Liver (tissue), 9 donors: ENCODE results near the gene SNX13. TPM values are rescaled to one million over a fixed set of nuclear protein-coding genes. Genes with fewer than 3 reads are reported as not detected.

Experiments used
- DNase-seq: peaks from one replicate; pipeline ENCODE4 v3.0.0-alpha.2; 2017; ENCODE audit warnings: low spot score
- H3K27ac ChIP-seq, 2 donors: one replicate each; pipeline ENCODE4 v1.7.0; 2013; ENCODE audit warnings: inconsistent platforms in 2 of 2, low read length in 2 of 2, control low read depth in 1 of 2, low read depth in 1 of 2, mild to moderate bottlenecking in 1 of 2
- H3K27me3 ChIP-seq, 4 donors: one replicate each; pipeline versions ENCODE4 v1.6.1 to v1.7.0; 2013; ENCODE audit warnings: low read length in 3 of 4, inconsistent platforms in 1 of 4, mild to moderate bottlenecking in 1 of 4, moderate library complexity in 1 of 4; ENCODE audit not compliant: control insufficient read depth in 4 of 4, insufficient read depth in 4 of 4
- H3K36me3 ChIP-seq, 4 donors: one replicate each; pipeline versions ENCODE4 v1.6.1 to v1.7.0; 2013; ENCODE audit warnings: low read length in 3 of 4, mild to moderate bottlenecking in 3 of 4, low read depth in 1 of 4, moderate library complexity in 1 of 4; ENCODE audit not compliant: control insufficient read depth in 4 of 4, insufficient read depth in 3 of 4
- H3K4me1 ChIP-seq, 4 donors: one replicate each; pipeline versions ENCODE4 v1.6.1 to v1.7.0; 2013; ENCODE audit warnings: low read length in 3 of 4, mild to moderate bottlenecking in 3 of 4, moderate library complexity in 1 of 4; ENCODE audit not compliant: control insufficient read depth in 4 of 4, insufficient read depth in 4 of 4
- H3K4me3 ChIP-seq, 3 donors: one replicate each; pipeline versions ENCODE4 v1.6.1 to v1.7.0; 2013; ENCODE audit warnings: low read length in 3 of 3, control low read depth in 1 of 3, low read depth in 1 of 3, mild to moderate bottlenecking in 1 of 3
- H3K9ac ChIP-seq, 2 donors: one replicate each; pipeline ENCODE4 v1.7.0; 2013; ENCODE audit warnings: low read length in 2 of 2, mild to moderate bottlenecking in 2 of 2, moderate library complexity in 2 of 2, control low read depth in 1 of 2, low read depth in 1 of 2
- H3K9me3 ChIP-seq, 4 donors: one replicate each; pipeline versions ENCODE4 v1.6.1 to v1.7.0; 2013; ENCODE audit warnings: low read length in 3 of 4; ENCODE audit not compliant: control insufficient read depth in 4 of 4
- CTCF ChIP-seq: fragments of 150-350 bp; IDR thresholded peaks from 2 replicates; pipeline ENCODE4 v1.5.1; 2017; ENCODE audit warnings: improper control_type of control experiment, low read depth, low read length; ENCODE audit not compliant: missing input control
- EGR1 ChIP-seq, 2 donors: IDR thresholded peaks; 2 replicates each; pipeline ENCODE4 v1.6.1; 2016 to 2018; ENCODE audit warnings: antibody characterized with exemption in 2 of 2, low read depth in 2 of 2
- FOXA1 ChIP-seq: IDR thresholded peaks from 2 replicates; pipeline ENCODE4 v1.6.1; 2016; ENCODE audit warnings: antibody characterized with exemption
- FOXA2 ChIP-seq: IDR thresholded peaks from 2 replicates; pipeline ENCODE4 v1.6.1; 2016; ENCODE audit warnings: antibody characterized with exemption
- GABPA ChIP-seq, 2 donors: IDR thresholded peaks in 1 of 2; conservative IDR thresholded peaks in 1 of 2; 2 replicates each; pipeline ENCODE4 v1.6.1; 2016; ENCODE audit warnings: antibody characterized with exemption in 2 of 2, mild to moderate bottlenecking in 1 of 2, moderate library complexity in 1 of 2
- HNF4A ChIP-seq, 2 donors: conservative IDR thresholded peaks; 2 replicates each; pipeline ENCODE4 v1.6.1; 2016; ENCODE audit warnings: antibody characterized with exemption in 2 of 2, mild to moderate bottlenecking in 2 of 2
- HNF4G ChIP-seq: IDR thresholded peaks from 2 replicates; pipeline ENCODE4 v1.6.1; 2016; ENCODE audit warnings: antibody characterized with exemption
- JUND ChIP-seq, 2 donors: IDR thresholded peaks; 2 replicates each; pipeline ENCODE4 v1.6.1; 2016; ENCODE audit warnings: antibody characterized with exemption in 2 of 2
- MAX ChIP-seq: IDR thresholded peaks from 2 replicates; pipeline ENCODE4 v1.6.1; 2016; ENCODE audit warnings: antibody characterized with exemption
- RAD21 ChIP-seq, 2 donors: IDR thresholded peaks; 2 replicates each; pipeline ENCODE4 v1.6.1; 2016; ENCODE audit warnings: antibody characterized with exemption in 2 of 2, mild to moderate bottlenecking in 2 of 2
- RXRA ChIP-seq, 2 donors: IDR thresholded peaks; 2 replicates each; pipeline ENCODE4 v1.6.1; 2017 to 2018; ENCODE audit warnings: antibody characterized with exemption in 2 of 2, mild to moderate bottlenecking in 1 of 2
- SP1 ChIP-seq: IDR thresholded peaks from 2 replicates; pipeline ENCODE4 v1.6.1; 2018; ENCODE audit warnings: antibody characterized with exemption, mild to moderate bottlenecking
- TAF1 ChIP-seq: conservative IDR thresholded peaks from 2 replicates; pipeline ENCODE4 v1.6.1; 2016; ENCODE audit warnings: antibody characterized with exemption, mild to moderate bottlenecking
- YY1 ChIP-seq: IDR thresholded peaks from 2 replicates; pipeline ENCODE4 v1.6.1; 2016; ENCODE audit warnings: antibody characterized with exemption, mild to moderate bottlenecking
- WGBS: extraction: QIAGEN DNeasy Blood & Tissue Kit; methylation state at CpG from one replicate; pipeline ENCODE4 v1.1.7; 2013; 5-methylcytosine and 5-hydroxymethylcytosine counted together
- polyA plus RNA-seq, 2 donors: library from polyadenylated mRNA; stranded (reverse) in 1 of 2; unstranded in 1 of 2; fragments of 200-250 nt in 1 of 2; fragments of >200 nt in 1 of 2; fragmentation: Nextera tagmentation in 1 of 2; extraction: Ambion mirVana in 1 of 2; gene quantifications; one replicate each; pipeline versions ENCODE4 v1.2.1 to v1.2.3, GENCODE V29; 2013 to 2015
- total RNA-seq, 2 donors: library from RNA; depleted of rRNA; stranded (reverse); fragments of >200 nt; gene quantifications; one replicate each; pipeline ENCODE4 v1.2.3, GENCODE V29; 2014
- TF ChIP-seq, protein P1 (sequence below): IDR thresholded peaks from 2 replicates; pipeline ENCODE4 v1.6.1; 2016; ENCODE audit warnings: antibody characterized with exemption
- TF ChIP-seq, protein P2 (sequence below): IDR thresholded peaks from 2 replicates; pipeline ENCODE4 v1.6.1; 2016; ENCODE audit warnings: antibody characterized with exemption, mild to moderate bottlenecking
- donor health status: healthy.
- donor health status: healthy.
- donor health status: healthy.
- donor health status: healthy.
- donor health status: healthy.

Gene SNX13
- total and polyA plus RNA-seq, 4 donors: 5.4 to 28.1 (median 14.0) TPM

DNA sequence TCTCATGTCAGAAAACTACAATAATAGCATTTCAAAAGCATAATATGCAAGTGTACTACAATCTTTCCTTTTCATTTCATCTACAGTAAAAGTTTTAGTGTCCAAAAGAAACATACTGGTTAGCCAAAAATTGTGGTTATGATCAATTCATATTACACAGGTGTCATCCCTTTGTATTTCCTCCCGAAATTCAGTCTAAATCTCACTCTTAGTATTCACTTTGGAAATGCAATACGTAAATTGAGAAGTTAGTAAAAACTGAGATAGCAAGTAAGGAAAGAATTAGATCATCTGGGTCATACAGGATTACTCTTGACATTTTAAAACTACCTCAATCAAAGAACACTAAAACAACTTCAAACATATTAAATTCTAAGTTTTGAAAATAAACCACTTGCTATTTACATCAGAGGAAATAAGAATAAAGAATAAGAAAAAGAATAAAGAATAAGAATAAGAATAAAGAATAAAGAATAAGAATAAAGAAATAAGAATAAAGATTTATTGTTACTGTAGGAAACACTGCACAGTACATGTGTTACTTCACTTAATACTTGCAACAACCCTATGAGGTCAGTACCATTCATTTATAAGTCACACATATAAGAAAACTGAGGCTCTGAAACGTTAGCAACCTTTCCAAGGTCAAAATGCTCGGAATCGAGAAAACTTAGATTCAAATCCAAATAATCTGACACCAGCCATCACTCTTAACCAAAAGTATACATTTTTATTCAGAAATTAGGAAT, 10.5 kb downstream of the SNX13 start (continued):
- TF ChIP-seq JUND (IDR thresholded peaks at IDR 0.05): no peak
- no peak for TF ChIP-seq MAX
- no peak for TF ChIP-seq YY1
- no peak for TF ChIP-seq RXRA (IDR thresholded peaks at IDR 0.05)
- TF ChIP-seq HNF4G: no peak
- no peak for TF ChIP-seq FOXA1
- no peak for TF ChIP-seq HNF4A (conservative IDR thresholded peaks at IDR 0.05)
- TF ChIP-seq CTCF: no peak

DNA sequence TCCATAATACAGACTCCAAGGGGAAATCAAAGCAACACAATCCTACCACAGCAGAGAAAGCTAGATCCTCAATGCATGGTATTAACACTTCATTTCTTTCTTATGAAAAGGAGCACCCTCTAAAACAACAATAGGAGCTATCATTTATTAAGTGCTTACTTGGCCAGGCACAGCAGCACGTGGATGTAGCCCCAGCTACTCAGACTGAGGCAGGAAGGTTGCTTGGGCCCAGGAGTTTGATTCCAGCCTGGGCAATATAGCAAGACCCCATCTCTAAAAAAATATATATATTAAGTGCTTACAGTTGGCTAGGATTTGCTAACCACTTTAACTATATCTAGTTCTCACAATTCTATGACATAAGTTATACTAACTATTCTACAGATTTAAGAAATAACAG, 12.2 kb downstream of the SNX13 start:
- Histone ChIP-seq H3K4me1 (peaks cover 0 to 7% (median 2%) of the 10 kb centered on the region in 4 donors), H3K4me3 (no peak overlapping the region), H3K9ac (no peak overlapping the region), H3K27ac (no peak overlapping the region), H3K36me3 (no peaks in the 10 kb centered on the region), H3K9me3 (no peaks in the 10 kb centered on the region), H3K27me3 (no peaks in the 10 kb centered on the region)
- no peak for DNase-seq
- 91% methylated on average over 1 of the region's 1 CpG for WGBS
- TF ChIP-seq TAF1 (no peak), EGR1 (IDR thresholded peaks at IDR 0.05; ENCODE audit: low read depth in 2 of 2) (no peak), RAD21 (IDR thresholded peaks at IDR 0.05) (no peak), HNF4G (no peak), CTCF (no peak), SP1 (no peak), GABPA (IDR thresholded peaks at IDR 0.05 in 1 of 2, conservative IDR thresholded peaks at IDR 0.05 in 1 of 2) (no peak), JUND (IDR thresholded peaks at IDR 0.05) (no peak), RXRA (IDR thresholded peaks at IDR 0.05) (no peak), MAX (no peak)
- TF ChIP-seq, protein P1, sequence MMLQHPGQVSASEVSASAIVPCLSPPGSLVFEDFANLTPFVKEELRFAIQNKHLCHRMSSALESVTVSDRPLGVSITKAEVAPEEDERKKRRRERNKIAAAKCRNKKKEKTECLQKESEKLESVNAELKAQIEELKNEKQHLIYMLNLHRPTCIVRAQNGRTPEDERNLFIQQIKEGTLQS: no peak

- TF ChIP-seq JUND (IDR thresholded peaks at IDR 0.05) (no peak), RAD21 (IDR thresholded peaks at IDR 0.05) (no peak), YY1 (no peak), FOXA2 (no peak), FOXA1 (no peak), MAX (no peak), TAF1 (no peak), RXRA (IDR thresholded peaks at IDR 0.05) (no peak)
- TF ChIP-seq, protein P2, sequence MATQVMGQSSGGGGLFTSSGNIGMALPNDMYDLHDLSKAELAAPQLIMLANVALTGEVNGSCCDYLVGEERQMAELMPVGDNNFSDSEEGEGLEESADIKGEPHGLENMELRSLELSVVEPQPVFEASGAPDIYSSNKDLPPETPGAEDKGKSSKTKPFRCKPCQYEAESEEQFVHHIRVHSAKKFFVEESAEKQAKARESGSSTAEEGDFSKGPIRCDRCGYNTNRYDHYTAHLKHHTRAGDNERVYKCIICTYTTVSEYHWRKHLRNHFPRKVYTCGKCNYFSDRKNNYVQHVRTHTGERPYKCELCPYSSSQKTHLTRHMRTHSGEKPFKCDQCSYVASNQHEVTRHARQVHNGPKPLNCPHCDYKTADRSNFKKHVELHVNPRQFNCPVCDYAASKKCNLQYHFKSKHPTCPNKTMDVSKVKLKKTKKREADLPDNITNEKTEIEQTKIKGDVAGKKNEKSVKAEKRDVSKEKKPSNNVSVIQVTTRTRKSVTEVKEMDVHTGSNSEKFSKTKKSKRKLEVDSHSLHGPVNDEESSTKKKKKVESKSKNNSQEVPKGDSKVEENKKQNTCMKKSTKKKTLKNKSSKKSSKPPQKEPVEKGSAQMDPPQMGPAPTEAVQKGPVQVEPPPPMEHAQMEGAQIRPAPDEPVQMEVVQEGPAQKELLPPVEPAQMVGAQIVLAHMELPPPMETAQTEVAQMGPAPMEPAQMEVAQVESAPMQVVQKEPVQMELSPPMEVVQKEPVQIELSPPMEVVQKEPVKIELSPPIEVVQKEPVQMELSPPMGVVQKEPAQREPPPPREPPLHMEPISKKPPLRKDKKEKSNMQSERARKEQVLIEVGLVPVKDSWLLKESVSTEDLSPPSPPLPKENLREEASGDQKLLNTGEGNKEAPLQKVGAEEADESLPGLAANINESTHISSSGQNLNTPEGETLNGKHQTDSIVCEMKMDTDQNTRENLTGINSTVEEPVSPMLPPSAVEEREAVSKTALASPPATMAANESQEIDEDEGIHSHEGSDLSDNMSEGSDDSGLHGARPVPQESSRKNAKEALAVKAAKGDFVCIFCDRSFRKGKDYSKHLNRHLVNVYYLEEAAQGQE: no peak
- no peaks in the 10 kb centered on the region for H3K36me3 ChIP-seq
- H3K4me1 ChIP-seq: peaks cover 0 to 3% (median 0%) of the 10 kb centered on the region in 4 donors
- DNase-seq: no peak
- H3K27ac ChIP-seq: no peak overlapping the region
- H3K27me3 ChIP-seq: no peaks in the 10 kb centered on the region
- peaks cover 0 to 2% (median 0%) of the 10 kb centered on the region in 4 donors for H3K9me3 ChIP-seq
- H3K4me3 ChIP-seq: no peak overlapping the region
- 100% methylated on average over 1 of the region's 1 CpG for WGBS
- no peak overlapping the region for H3K9ac ChIP-seq
These were observed 18.4 kb downstream of the SNX13 start for GRCh38 chr7:17921857-17922416.
